ENCODE measurements around the gene CELF5.
"Not testable (repeated sequence)": the region's sequence is repeated elsewhere in the genome, so short reads cannot be mapped to it uniquely, and the experiment has no call there.

CELF5 gene

DNA sequence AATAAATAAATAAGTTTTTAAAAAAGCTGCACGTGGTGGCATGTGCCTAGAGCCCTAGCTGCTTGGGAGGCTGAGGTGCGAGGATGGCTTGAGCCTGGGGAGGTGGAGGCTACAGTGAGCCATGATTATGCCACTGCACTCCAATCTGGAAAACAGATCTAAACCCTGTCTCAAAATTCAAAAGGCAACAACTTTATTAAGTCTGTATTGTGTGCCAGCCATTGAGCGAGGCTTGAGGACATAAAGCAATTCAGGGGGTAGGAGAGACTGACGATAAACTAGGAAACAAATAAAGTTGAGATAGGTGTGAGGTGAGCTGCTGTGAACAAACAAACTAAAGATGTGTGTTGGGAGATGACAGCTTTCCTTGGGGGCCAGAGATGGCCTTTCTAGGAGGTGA lies 8.7 kb downstream of the CELF5 start:
- CTCF ChIA-PET = interaction anchor here (1.7 kb wide), 1 partner anchor 9 kb away, joined by 6 read pairs; the partner anchor contains the start of gene CELF5
- no peak for TF ChIP-seq CTCF (IDR thresholded peaks at IDR 0.05; ENCODE audit: insufficient read depth, low read length, missing control alignments)
- POLR2A ChIA-PET = no interaction called here
- no peak overlapping the region for H3K4me3 ChIP-seq (ENCODE audit: low read depth, low read length)
- DNase-seq (ENCODE audit: low read depth, low spot score) = no peak

DNA sequence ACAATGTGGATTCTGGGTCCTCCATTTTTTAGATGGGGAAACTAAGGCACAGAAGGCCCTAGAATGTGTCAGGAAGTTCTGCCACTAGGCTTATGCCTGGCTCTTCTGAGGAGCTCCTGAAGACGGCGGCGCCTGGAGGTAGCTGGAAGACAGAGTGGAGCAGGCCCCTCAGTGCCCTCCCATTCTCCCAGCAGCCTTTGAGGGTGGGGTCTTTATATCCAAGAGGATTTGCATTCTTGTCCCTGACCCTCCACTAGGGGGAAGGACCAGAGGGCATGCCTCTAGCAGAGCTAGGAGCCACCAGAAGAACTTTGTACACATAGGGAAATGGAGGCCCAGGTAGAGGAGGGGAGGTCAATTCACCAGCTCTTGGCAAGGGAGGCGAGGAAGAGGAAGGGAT lies 9.4 kb downstream of the CELF5 start:
- CTCF ChIA-PET = interaction anchor here (1.7 kb wide), 1 partner anchor 9 kb away, joined by 6 read pairs; the partner anchor contains the start of gene CELF5
- no peak for DNase-seq (ENCODE audit: low read depth, low spot score)
- TF ChIP-seq CTCF (IDR thresholded peaks at IDR 0.05; ENCODE audit: insufficient read depth, low read length, missing control alignments) = no peak
- no peak overlapping the region for H3K4me3 ChIP-seq (ENCODE audit: low read depth, low read length)
- POLR2A ChIA-PET = no interaction called here

- no peak overlapping the region for H3K4me3 ChIP-seq (ENCODE audit: low read depth, low read length)
- DNase-seq (ENCODE audit: low read depth, low spot score) = no peak
- CTCF ChIA-PET = no interaction called here
- POLR2A ChIA-PET = interaction anchor here (0.7 kb wide), 1 partner anchor 1566 kb away, joined by 3 read pairs; no protein-coding TSS in a partner anchor
- TF ChIP-seq CTCF (IDR thresholded peaks at IDR 0.05; ENCODE audit: insufficient read depth, low read length, missing control alignments) = no peak
Measured at GRCh38 chr19:3234800-3235199, 10.3 kb downstream of the CELF5 start.

GRCh38 chr19:3235604-3236003 lies 11.1 kb downstream of the CELF5 start:
- POLR2A ChIA-PET; H3K4me3 ChIP-seq (ENCODE audit: low read depth, low read length); DNase-seq (ENCODE audit: low read depth, low spot score): not testable (repeated sequence)
- CTCF ChIA-PET = interaction anchor here (2.7 kb wide), 1 partner anchor 12 kb away, joined by 7 read pairs; no protein-coding TSS in a partner anchor

DNA sequence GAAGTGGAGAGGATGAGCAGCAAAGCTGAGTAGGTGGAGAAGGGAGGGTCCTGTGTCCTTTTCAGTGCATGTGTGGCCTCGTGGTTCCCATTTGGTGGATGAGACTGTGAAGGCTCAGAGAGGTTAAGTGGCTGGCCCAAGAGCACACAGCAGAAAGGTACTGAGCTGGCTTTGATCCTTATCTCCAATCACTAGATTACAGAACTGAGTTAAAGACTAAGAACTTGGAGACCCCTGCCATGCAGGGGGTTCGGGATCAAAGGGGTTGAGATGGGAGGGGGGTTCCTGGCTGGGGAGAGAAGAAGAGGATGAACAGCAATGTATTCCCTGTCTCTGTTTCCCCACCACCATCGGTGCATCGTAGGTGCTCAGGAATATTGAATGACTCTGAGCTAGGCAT lies 11.8 kb downstream of the CELF5 start:
- CTCF ChIA-PET = interaction anchor here (2.7 kb wide), 1 partner anchor 13 kb away, joined by 7 read pairs; no protein-coding TSS in a partner anchor
- no peak for TF ChIP-seq CTCF (IDR thresholded peaks at IDR 0.05; ENCODE audit: insufficient read depth, low read length, missing control alignments)

GRCh38 chr19:3238066-3238561 lies 13.7 kb downstream of the CELF5 start:
- DNase-seq (ENCODE audit: low read depth, low spot score) = no peak
- no peak overlapping the region for H3K4me3 ChIP-seq (ENCODE audit: low read depth, low read length)
- no peak for TF ChIP-seq CTCF (IDR thresholded peaks at IDR 0.05; ENCODE audit: insufficient read depth, low read length, missing control alignments)
- POLR2A ChIA-PET = no interaction called here
- CTCF ChIA-PET = interaction anchor here (2.7 kb wide), 1 partner anchor 15 kb away, joined by 7 read pairs; no protein-coding TSS in a partner anchor

More for the DNA sequence above, 11.8 kb downstream of the CELF5 start:
- no peak for DNase-seq (ENCODE audit: low read depth, low spot score)
- H3K4me3 ChIP-seq (ENCODE audit: low read depth, low read length) = no peak overlapping the region
- POLR2A ChIA-PET = no interaction called here

DNA sequence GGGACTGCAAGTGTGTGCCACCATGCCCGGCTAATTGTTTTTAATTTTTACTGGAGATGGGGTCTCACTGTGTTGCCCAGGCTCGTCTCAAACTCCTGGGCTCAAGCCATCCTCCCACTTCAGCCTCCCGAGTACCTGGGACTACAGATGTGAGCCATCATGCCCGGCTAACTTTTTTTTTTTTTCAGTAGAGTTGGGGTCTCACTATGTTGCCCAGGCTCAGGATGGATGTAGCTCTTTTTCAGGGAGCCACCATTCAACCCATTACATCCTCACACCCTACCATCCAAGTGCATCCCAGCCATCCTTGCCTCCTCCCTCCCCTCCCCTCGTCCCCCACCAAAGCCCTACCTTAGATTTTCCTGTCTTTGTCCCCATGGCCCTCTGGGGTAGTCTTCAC lies 14.9 kb downstream of the CELF5 start:
- POLR2A ChIA-PET = no interaction called here
- H3K4me3 ChIP-seq (ENCODE audit: low read depth, low read length) = no peak overlapping the region
- TF ChIP-seq CTCF (IDR thresholded peaks at IDR 0.05; ENCODE audit: insufficient read depth, low read length, missing control alignments) = no peak
- CTCF ChIA-PET = interaction anchor here (0.5 to 0.9 kb wide), 2 partner anchors 10 to 31 kb away, joined by 3 to 4 read pairs; no protein-coding TSS in a partner anchor
- no peak for DNase-seq (ENCODE audit: low read depth, low spot score)
